Upper lobe of right lung (tissue), 1 donor: Measurements from ENCODE around the gene EXOG. TPM values are rescaled to one million over a fixed set of nuclear protein-coding genes. Genes with fewer than 3 reads are reported as not detected.

Source experiments
- ATAC-seq: fragments of 200-7000 bp; cut with Tn5 transposase; one replicate; pipeline ENCODE4 v1.9.1; 2020; ENCODE audit warnings: mild to moderate bottlenecking, moderate library complexity
- DNase-seq: peaks from one replicate; pipeline ENCODE4 v3.0.0-alpha.2; 2020
- H3K27ac ChIP-seq: fragments of 200-600 bp; one replicate; pipeline ENCODE4 v1.8.0; 2022
- H3K27me3 ChIP-seq: fragments of 200-600 bp; one replicate; pipeline ENCODE4 v1.8.0; 2022; ENCODE audit warnings: mild to moderate bottlenecking
- H3K36me3 ChIP-seq: fragments of 200-600 bp; one replicate; pipeline ENCODE4 v1.8.0; 2022
- H3K4me1 ChIP-seq: fragments of 200-600 bp; one replicate; pipeline ENCODE4 v1.8.0; 2022
- H3K4me3 ChIP-seq: fragments of 200-600 bp; one replicate; pipeline ENCODE4 v1.8.0; 2022; ENCODE audit warnings: mild to moderate bottlenecking
- H3K9me3 ChIP-seq: fragments of 200-600 bp; one replicate; pipeline ENCODE4 v1.8.0; 2022
- intact Hi-C: fragments of 100-400 bp; cut with DNase I; formaldehyde crosslinking; loops from one replicate; pipeline ENCODE4 v1.11.0; 2022
- total RNA-seq: library from RNA; stranded (reverse); fragmentation: NEBNext Ultra II Directional; extraction: Animal tissue kit (Norgen Biotek cat#: 25700); gene quantifications from one replicate; pipeline ENCODE4 v1.2.1, GENCODE V29; 2021
- TF ChIP-seq, protein P1 (sequence below): fragments of 200-600 bp; IDR thresholded peaks from one replicate; pipeline ENCODE4 v1.8.0; 2022; ENCODE audit warnings: antibody characterized with exemption
- donor health status: DM: no; HTN: yes; CAD: no; lungs with severe emphysema.

EXOG gene
- total RNA-seq, 1 donor from 2014 or later = 10.7 TPM

DNA sequence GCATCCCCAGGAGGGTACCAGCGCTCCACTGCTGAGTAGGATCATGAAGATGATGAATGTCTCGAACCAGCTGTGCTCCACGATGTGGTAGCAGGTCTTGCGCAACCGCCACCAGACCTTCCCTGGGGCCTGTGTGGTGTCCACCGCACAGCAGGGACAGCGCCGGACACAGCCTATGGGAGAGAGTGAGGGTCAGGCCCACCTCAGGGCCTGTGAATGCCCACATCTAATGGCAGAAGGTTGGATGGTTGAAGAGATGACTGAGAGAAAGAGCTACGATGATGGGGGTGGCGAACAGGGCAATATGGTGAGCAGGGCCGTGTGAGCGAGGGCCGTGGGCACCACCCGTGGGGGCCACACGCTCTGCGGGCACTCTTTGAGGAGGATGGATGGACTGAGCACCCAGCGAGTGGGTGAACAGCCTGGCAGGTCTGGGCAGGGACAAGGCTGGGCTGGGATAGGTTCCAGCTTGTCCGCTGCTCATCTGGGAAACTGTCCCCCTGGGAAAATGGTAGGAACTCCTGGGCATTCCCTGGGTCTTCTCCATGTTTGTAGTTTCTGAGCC, 79.2 kb downstream of the EXOG start:
- TF ChIP-seq, protein P1, sequence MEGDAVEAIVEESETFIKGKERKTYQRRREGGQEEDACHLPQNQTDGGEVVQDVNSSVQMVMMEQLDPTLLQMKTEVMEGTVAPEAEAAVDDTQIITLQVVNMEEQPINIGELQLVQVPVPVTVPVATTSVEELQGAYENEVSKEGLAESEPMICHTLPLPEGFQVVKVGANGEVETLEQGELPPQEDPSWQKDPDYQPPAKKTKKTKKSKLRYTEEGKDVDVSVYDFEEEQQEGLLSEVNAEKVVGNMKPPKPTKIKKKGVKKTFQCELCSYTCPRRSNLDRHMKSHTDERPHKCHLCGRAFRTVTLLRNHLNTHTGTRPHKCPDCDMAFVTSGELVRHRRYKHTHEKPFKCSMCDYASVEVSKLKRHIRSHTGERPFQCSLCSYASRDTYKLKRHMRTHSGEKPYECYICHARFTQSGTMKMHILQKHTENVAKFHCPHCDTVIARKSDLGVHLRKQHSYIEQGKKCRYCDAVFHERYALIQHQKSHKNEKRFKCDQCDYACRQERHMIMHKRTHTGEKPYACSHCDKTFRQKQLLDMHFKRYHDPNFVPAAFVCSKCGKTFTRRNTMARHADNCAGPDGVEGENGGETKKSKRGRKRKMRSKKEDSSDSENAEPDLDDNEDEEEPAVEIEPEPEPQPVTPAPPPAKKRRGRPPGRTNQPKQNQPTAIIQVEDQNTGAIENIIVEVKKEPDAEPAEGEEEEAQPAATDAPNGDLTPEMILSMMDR = no peak
- intact Hi-C loops = no loop called here
- Histone ChIP-seq H3K27me3 (no peaks in the 10 kb centered on the region), H3K36me3 (no peaks in the 10 kb centered on the region), H3K9me3 (no peaks in the 10 kb centered on the region), H3K4me3 (no peak overlapping the region), H3K27ac (no peak overlapping the region), H3K4me1 (no peaks in the 10 kb centered on the region)
- DNase-seq = peak; percentile 32
- no peak for ATAC-seq

Other genes with a start within 250 kb of the EXOG start
- gene SLC22A13, start 230.5 kb upstream of the EXOG start, total RNA-seq = 0.41 TPM
- gene SLC22A14, start 214.0 kb upstream of the EXOG start, total RNA-seq = 0.20 TPM
- gene XYLB, start 149.6 kb upstream of the EXOG start, total RNA-seq = 3.1 TPM
- 6.6 TPM for gene ACVR2B, start 42.5 kb upstream of the EXOG start, total RNA-seq
- gene SCN5A, start 153.3 kb downstream of the EXOG start, total RNA-seq = 0.58 TPM